Adrenal gland (tissue), 12 donors: ENCODE data around the gene KRT72. TPM values are rescaled to one million over a fixed set of nuclear protein-coding genes. Genes with fewer than 3 reads are reported as not detected.
A peak's percentile ranks its signal among the peaks of the same experiment; 100 is the strongest.

Source experiments
- DNase-seq, 7 donors: peaks; one replicate each; pipeline ENCODE4 v3.0.0-alpha.2; 2019 to 2020
- H3K27ac ChIP-seq, 5 donors: fragments of 200-600 bp; sonication (generic) in 4 of 5; 1 replicate in 3 of 5; 2 replicates in 2 of 5; pipeline versions ENCODE4 v1.5.1 to v1.8.0; 2016 to 2020; ENCODE audit warnings: mild to moderate bottlenecking in 1 of 5
- H3K27me3 ChIP-seq: fragments of 200-600 bp; 2 replicates; pipeline ENCODE4 v1.8.0; 2021
- H3K36me3 ChIP-seq, 2 donors: fragments of 200-600 bp; replicated peaks in 1 of 2; 1 replicate in 1 of 2; 2 replicates in 1 of 2; pipeline versions ENCODE4 v1.5.1 to v1.8.0; 2018 to 2022
- H3K4me1 ChIP-seq, 2 donors: fragments of 200-600 bp; replicated peaks in 1 of 2; 1 replicate in 1 of 2; 2 replicates in 1 of 2; pipeline versions ENCODE4 v1.5.1 to v1.8.0; 2018 to 2021
- H3K4me3 ChIP-seq, 4 donors: fragments of 200-600 bp; sonication (generic) in 3 of 4; one replicate each; pipeline ENCODE4 v1.5.1; 2016 to 2018
- H3K9me3 ChIP-seq, 3 donors: fragments of 200-600 bp; sonication (generic) in 1 of 3; replicated peaks in 1 of 3; 1 replicate in 2 of 3; 2 replicates in 1 of 3; pipeline versions ENCODE4 v1.5.1 to v1.8.0; 2016 to 2021
- CTCF ChIP-seq, 6 experiments: fragments of 450-650 bp in 4 of 6; fragments of 200-600 bp in 2 of 6; sonication (generic) in 1 of 6; IDR thresholded peaks; 1 replicate in 5 of 6; 2 replicates in 1 of 6; pipeline versions ENCODE4 v1.5.1 to v1.8.0; 2016 to 2021; ENCODE audit warnings: antibody characterized with exemption in 6 of 6, mild to moderate bottlenecking in 2 of 6, moderate library complexity in 1 of 6
- POLR2A ChIP-seq, 2 donors: fragments of 450-650 bp; IDR thresholded peaks; one replicate each; pipeline ENCODE4 v1.6.1; 2017; ENCODE audit warnings: antibody characterized with exemption in 2 of 2, mild to moderate bottlenecking in 2 of 2, moderate library complexity in 1 of 2
- WGBS, 4 donors: extraction: QIAGEN DNeasy Blood & Tissue Kit in 2 of 4; methylation state at CpG; one replicate each; pipeline versions ENCODE4 v1.1.5 to v1.1.7; 2013 to 2017; 5-methylcytosine and 5-hydroxymethylcytosine counted together
- intact Hi-C, 2 donors: fragments of 100-400 bp; cut with DNase I; formaldehyde crosslinking; loops; one replicate each; pipeline versions ENCODE4 v1.14.1 to v1.15.0; 2022 to 2023
- polyA plus RNA-seq, 3 donors: library from polyadenylated mRNA; stranded (reverse); fragments of 200-250 nt in 2 of 3; fragments of 350-450 nt in 1 of 3; fragmentation: Illumina TruSeq in 1 of 3; extraction: RNeasy Lipid Tissue Mini Kit (QIAGEN cat#74804) in 1 of 3; gene quantifications; one replicate each; pipeline ENCODE4 v1.2.3, GENCODE V29; 2013 to 2014
- total RNA-seq, 9 donors: library from RNA; depleted of rRNA in 4 of 9; stranded (reverse); fragments of >200 nt in 4 of 9; fragments of 120-200 nt in 1 of 9; fragmentation: NEBNext Ultra II Directional in 1 of 9; extraction: Animal tissue kit (Norgen Biotek cat#: 25700) in 1 of 9; gene quantifications; one replicate each; pipeline versions ENCODE4 v1.1.0 to v1.2.4, GENCODE V29; 2013 to 2023
- donor health status: healthy with polysubstance abuse.
- donor health status: Bipolar disorder and iron deficiency.
- donor health status: DM: yes; HTN: yes; CAD: no.
- donor health status: DM: no; HTN: no; CAD: no.
- donor health status: DM: no; HTN: no; CAD: no.
- donor health status: DM: yes; HTN: yes; CAD: no.

Gene KRT72
- total and polyA plus RNA-seq, 12 donors = 0.14 to 2.7 TPM; not detected in 10

- no peaks in the 10 kb centered on the region for H3K9me3 ChIP-seq
- no peaks in the 10 kb centered on the region for H3K27me3 ChIP-seq
- no peaks in the 10 kb centered on the region for H3K36me3 ChIP-seq
- H3K27ac ChIP-seq = no peak overlapping the region
- no peaks in the 10 kb centered on the region for H3K4me1 ChIP-seq
- TF ChIP-seq CTCF (IDR thresholded peaks at IDR 0.05) = no peak
- TF ChIP-seq POLR2A (IDR thresholded peaks at IDR 0.05) = no peak
- intact Hi-C loops = no loop called here
- WGBS, 4 donors = 85 to 88% (median 88%) methylated on average over 9 to 10 of the region's 10 CpGs
- DNase-seq = no peak
- H3K4me3 ChIP-seq = no peak overlapping the region
Measured at GRCh38 chr12:52614381-52615207, 13.3 kb upstream of the KRT72 start.

GRCh38 chr12:52613384-52614030 lies 12.2 kb upstream of the KRT72 start:
- Histone ChIP-seq H3K4me1 (no peaks in the 10 kb centered on the region), H3K9me3 (no peaks in the 10 kb centered on the region), H3K36me3 (no peaks in the 10 kb centered on the region), H3K4me3 (no peak overlapping the region), H3K27me3 (peaks cover 3% of the 10 kb centered on the region), H3K27ac (no peak overlapping the region)
- DNase-seq = no peak
- intact Hi-C loops = no loop called here
- no peak for TF ChIP-seq POLR2A (IDR thresholded peaks at IDR 0.05)
- 91 to 100% (median 93%) methylated on average over 3 to 9 of the region's 9 CpGs for WGBS, 4 donors

- intact Hi-C loops = no loop called here
- Histone ChIP-seq H3K27me3 (peaks cover 4% of the 10 kb centered on the region), H3K4me3 (no peak overlapping the region), H3K4me1 (no peaks in the 10 kb centered on the region), H3K36me3 (no peaks in the 10 kb centered on the region), H3K27ac (no peak overlapping the region), H3K9me3 (no peaks in the 10 kb centered on the region)
- peak in 1 of 7 donors; percentile 11 for DNase-seq
- 70 to 90% (median 82%) methylated on average over 5 of the region's 5 CpGs for WGBS, 4 donors
- no peak for TF ChIP-seq CTCF (IDR thresholded peaks at IDR 0.05)
- no peak for TF ChIP-seq POLR2A (IDR thresholded peaks at IDR 0.05)
Measured at GRCh38 chr12:52612431-52613383, 11.4 kb upstream of the KRT72 start.

- Histone ChIP-seq H3K4me3 (no peak overlapping the region), H3K9me3 (no peaks in the 10 kb centered on the region), H3K27ac (no peak overlapping the region), H3K4me1 (no peaks in the 10 kb centered on the region), H3K27me3 (peaks cover 4% of the 10 kb centered on the region), H3K36me3 (no peaks in the 10 kb centered on the region)
- WGBS, 4 donors = 79 to 85% (median 84%) methylated on average over 6 of the region's 6 CpGs
- DNase-seq = peak in 1 of 7 donors; percentile 1
- intact Hi-C loops = no loop called here
- TF ChIP-seq CTCF (IDR thresholded peaks at IDR 0.05) = no peak
- TF ChIP-seq POLR2A (IDR thresholded peaks at IDR 0.05) = no peak
Measured at GRCh38 chr12:52611080-52611468, 9.8 kb upstream of the KRT72 start.
